Left colon (tissue), 2 donors: ENCODE measurements around the gene BIVM. TPM values are rescaled to one million over a fixed set of nuclear protein-coding genes. Genes with fewer than 3 reads are reported as not detected.

Experiments
- ATAC-seq: fragments of 200-7000 bp; cut with Tn5 transposase; one replicate; pipeline ENCODE4 v1.9.1; 2020; ENCODE audit warnings: mild to moderate bottlenecking, moderate library complexity
- DNase-seq, 2 donors: peaks; one replicate each; pipeline ENCODE4 v3.0.0-alpha.2; 2020
- intact Hi-C, 2 donors: fragments of 100-400 bp; cut with DNase I in 1 of 2; cut with micrococcal nuclease in 1 of 2; formaldehyde crosslinking; loops; one replicate each; pipeline versions ENCODE4 v1.11.2 to v1.14.0; 2022; cut with DNase I, micrococcal nuclease
- total RNA-seq, 2 donors: library from RNA; stranded (reverse); fragmentation: NEBNext Ultra II Directional; extraction: Animal tissue kit (Norgen Biotek cat#: 25700); gene quantifications; one replicate each; pipeline ENCODE4 v1.2.1, GENCODE V29; 2021
- donor health status: DM: no; HTN: no; CAD: no.
- donor health status: DM: yes; HTN: yes; CAD: no.

The BIVM gene
- total RNA-seq, 2 donors from 2014 or later, result 14.9 to 15.1 TPM

GRCh38 chr13:102868366-102868936 is 69.5 kb downstream of the BIVM start:
- DNase-seq (no peak), ATAC-seq (no peak)
- intact Hi-C loops, result no loop called here

- ATAC-seq, result peak; percentile 42
- DNase-seq, result no peak
- intact Hi-C loops, result no loop called here
Observed at GRCh38 chr13:102869948-102870676, 71.2 kb downstream of the BIVM start.

GRCh38 chr13:102870677-102871415 is 71.9 kb downstream of the BIVM start:
- ATAC-seq (peak; percentile 85), DNase-seq (peak in 1 of 2 donors; percentile 46)
- intact Hi-C loops, result no loop called here

GRCh38 chr13:102872131-102872530 is 73.2 kb downstream of the BIVM start:
- intact Hi-C loops, result no loop called here
- ATAC-seq (no peak), DNase-seq (no peak)

- intact Hi-C loops, result no loop called here
- no peak for ATAC-seq
Observed at GRCh38 chr13:102872531-102872930, 73.6 kb downstream of the BIVM start.

GRCh38 chr13:102873653-102874052 is 74.7 kb downstream of the BIVM start:
- intact Hi-C loops, result no loop called here
- DNase-seq (no peak), ATAC-seq (no peak)

More at GRCh38 chr13:102872531-102872930, 73.6 kb downstream of the BIVM start:
- DNase-seq, result no peak

GRCh38 chr13:102875256-102875655 is 76.3 kb downstream of the BIVM start:
- DNase-seq (no peak), ATAC-seq (no peak)
- intact Hi-C loops, result no loop called here

- intact Hi-C loops, result no loop called here
- no peak for ATAC-seq
- no peak for DNase-seq
Observed at GRCh38 chr13:102877303-102877702, 78.4 kb downstream of the BIVM start.

GRCh38 chr13:102878481-102878880 is 79.6 kb downstream of the BIVM start:
- intact Hi-C loops, result no loop called here
- no peak for DNase-seq

GRCh38 chr13:102879793-102880499 is 81.0 kb downstream of the BIVM start:
- intact Hi-C loops, result no loop called here
- DNase-seq, result no peak
- peak; percentile 18 for ATAC-seq

More at GRCh38 chr13:102878481-102878880, 79.6 kb downstream of the BIVM start:
- ATAC-seq, result no peak

- intact Hi-C loops, result no loop called here
- DNase-seq (no peak), ATAC-seq (no peak)
Observed at GRCh38 chr13:102881819-102882686, 83.1 kb downstream of the BIVM start.

Other genes starting within 250 kb of the BIVM start
- 10 to 100 TPM; 37.0 to 38.1 TPM for gene TPP2, start 202.1 kb upstream of the BIVM start, total RNA-seq
- not detected for gene METTL21C, start 104.1 kb upstream of the BIVM start, total RNA-seq
- gene TEX30, start 25.3 kb upstream of the BIVM start, total RNA-seq, result 1 to 10 TPM; 3.8 to 4.0 TPM
- 1 to 10 TPM in 1 of 2 donors, under 1 TPM in 1; 0.79 to 1.1 TPM for gene POGLUT2, start 143 bp upstream of the BIVM start, total RNA-seq
- gene ERCC5, start 46.9 kb downstream of the BIVM start, total RNA-seq, result 10 to 100 TPM; 54.1 to 66.1 TPM